Measurements from ENCODE around the gene PDXDC1. TPM values are rescaled to one million over a fixed set of nuclear protein-coding genes. Genes with fewer than 3 reads are reported as not detected.
"Not testable (repeated sequence)": the region's sequence is repeated elsewhere in the genome, so short reads cannot be mapped to it uniquely, and the experiment has no call there.

Gene PDXDC1
- total RNA-seq, 1 donor from 2014 or later, result 71.3 TPM

DNA sequence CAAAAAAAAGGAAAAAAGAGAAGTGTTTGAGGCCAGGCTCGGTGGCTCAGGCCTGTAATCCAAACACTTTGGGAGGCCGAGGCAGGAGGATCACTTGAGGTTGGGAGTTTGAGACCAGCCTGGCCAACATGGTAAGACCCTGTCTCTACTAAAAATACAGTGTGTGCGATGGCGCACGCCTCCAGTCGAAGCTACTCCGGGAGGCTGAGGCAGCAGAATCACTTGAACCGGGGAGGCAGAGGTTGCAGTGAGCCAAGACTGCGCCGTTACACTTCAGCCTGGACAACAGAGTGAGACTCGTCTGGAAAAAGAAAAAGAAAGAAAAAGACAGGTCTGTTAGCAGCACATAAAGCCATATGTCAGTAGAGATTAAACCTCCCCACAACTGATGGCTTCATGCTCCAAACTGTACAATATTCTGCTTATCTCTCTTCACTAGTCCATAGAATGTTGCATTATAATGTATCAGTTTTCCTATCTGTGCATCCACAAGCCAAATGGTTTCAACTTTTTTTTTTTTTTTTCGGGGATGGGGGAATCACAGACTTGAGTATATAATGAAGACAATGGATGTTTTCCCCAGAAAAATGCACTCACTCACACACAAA lies 3.1 kb upstream of the PDXDC1 start:
- not testable (repeated sequence) for DNase-seq (ENCODE audit: extremely low read depth, low read depth, low spot score)

DNA sequence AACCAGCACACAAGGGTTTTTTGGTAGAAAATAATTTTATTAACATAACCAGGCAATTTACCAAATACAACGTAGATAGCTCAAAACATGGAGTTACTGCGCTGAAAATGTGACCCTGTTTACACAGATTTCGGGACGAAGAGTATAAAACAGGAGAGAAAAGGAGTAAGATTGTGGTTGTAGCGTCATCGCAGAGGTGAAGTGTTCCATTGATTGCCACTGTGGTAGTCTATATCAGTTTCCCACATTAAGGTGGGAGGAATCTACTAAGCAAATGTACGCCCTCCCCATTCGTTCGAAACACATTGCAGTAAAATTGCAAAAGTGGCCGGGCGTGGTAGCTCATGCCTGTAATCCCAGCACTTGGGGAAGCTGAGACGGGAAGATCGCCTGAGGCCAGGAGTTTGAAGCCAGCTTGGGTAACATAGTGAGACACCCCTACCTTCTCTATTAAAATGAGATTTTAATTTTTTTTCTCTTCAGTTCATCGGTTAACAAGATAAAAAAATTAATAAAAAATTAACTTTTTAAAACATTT lies 972 bp upstream of the PDXDC1 start:
- DNase-seq (ENCODE audit: extremely low read depth, low read depth, low spot score), result not testable (repeated sequence)

DNA sequence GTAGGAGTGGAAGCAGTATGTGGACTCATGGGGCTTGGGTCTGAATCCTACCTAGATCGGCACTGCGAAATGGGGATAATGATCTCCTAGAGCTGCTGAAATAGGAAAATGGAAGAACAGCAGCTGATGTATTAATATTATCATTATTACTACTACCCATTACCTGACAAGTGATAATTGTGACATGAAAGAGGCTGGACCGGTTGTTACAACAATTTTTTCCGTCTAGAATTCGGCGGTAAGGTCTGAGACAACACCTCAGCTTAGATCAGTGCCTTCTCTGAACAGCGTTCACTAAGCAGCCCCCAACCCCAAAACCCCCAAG lies 533 bp upstream of the PDXDC1 start:
- not testable (repeated sequence) for DNase-seq (ENCODE audit: extremely low read depth, low read depth, low spot score)

DNA sequence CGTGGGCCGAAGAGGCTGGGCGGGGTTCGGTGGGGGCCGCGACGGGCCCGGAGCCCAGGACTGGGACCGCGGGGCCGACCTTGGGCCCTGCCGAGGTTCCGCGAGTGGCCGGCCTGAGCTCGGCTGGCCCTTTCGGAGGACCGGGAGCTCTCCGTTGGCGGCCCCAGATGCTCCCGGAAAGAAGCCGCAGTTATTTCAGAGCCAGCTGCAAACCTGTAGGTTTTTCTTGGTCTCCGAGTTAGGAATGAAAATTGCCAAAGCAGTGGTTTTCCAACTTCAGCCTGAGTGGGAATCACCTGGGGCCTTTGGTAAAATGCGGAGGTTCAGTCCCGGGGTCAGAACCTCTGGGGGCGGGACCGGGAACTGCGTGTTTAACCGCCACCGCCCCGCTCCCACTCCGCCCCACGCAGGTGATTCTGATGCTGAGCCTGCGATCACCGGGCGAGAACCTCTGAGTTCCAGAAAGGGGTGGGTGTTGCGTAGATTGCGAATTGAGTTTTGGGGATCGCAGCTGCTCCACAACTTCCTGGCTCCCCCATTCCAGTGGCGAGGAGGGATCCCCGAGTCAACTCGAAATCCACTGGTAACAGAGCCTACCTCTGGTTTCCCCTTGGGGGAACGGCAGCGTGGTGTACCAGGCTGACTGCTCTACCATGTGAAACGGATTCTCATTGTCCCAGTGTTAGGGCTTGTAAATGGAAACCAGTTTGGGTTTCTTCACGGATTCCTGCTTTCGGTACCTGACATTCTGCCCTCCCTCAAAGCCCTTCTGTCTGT lies 780 bp downstream of the PDXDC1 start:
- not testable (repeated sequence) for DNase-seq (ENCODE audit: extremely low read depth, low read depth, low spot score)

DNA sequence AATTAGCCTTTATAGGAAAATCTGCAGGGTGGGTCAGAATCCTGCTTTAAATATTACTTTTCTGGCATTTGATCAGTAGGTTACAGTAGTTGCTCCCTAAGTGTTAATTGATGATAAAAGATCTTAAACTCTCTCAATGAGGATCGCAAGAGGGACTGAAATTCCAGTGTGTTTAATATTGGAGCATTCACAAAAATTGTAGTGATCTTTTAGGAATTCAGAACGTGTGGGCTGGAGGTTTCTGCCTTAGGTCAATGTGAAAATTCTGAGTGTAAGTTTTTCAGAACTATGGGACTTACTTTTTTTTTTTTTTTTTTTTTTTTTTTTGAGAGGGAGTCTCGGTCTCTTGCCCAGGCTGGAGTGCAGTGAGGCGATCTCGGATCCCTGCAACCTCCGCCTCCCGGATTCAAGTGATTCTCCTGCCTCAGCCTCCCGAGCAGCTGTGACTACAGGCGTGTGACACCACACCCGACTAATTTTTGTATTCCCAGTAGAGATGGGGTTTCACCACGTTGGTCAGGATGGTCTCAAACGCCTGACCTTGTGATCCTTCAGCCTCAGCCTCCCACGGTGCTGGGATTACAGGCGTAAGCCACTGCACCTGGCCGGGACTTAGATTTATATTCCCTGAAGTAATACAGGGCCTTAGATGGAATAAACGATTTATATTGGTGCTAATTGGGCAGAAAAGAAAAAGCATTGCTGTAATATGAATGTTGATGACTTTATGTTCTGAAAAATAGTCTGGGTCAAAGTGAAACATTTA lies 2.3 kb downstream of the PDXDC1 start:
- DNase-seq (ENCODE audit: extremely low read depth, low read depth, low spot score), result not testable (repeated sequence)

DNA sequence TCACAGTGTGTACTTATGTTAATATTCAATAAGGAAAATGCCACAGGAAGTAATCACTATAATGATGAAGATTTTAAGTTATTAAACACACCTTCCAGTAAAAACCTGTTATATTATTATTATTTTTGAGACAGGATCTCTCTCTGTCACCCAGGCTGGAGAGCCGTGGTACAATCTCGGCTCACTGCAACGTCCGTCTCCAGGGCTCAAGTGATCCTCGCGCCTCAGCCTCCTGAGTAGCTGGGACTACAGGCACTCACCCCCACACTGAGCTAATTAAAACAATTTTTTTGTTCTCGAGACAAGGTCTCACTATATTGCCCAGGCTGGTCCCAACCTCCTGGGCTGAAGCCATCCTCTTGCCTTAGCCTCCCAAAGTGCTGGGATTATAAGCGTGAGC lies 3.5 kb downstream of the PDXDC1 start:
- not testable (repeated sequence) for DNase-seq (ENCODE audit: extremely low read depth, low read depth, low spot score)

DNA sequence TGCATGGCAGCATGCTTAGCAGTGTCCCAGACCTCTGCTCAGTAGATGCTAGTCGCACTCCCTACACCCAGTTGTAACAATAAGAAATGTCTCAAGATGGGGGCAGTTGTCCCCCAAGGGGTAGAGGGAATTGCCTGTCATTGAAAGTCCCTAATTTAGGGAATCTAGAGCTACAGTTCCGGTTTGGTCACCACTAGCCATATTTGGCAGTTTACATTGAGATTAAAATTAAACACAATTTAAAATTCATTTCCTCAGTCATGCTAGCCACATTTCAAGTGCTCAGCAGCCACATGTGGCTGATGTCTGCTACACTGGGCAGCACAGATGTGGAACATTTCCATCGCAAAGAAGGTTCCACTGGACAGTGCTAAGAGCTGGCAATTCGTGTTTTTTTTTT lies 4.1 kb downstream of the PDXDC1 start:
- DNase-seq (ENCODE audit: extremely low read depth, low read depth, low spot score), result not testable (repeated sequence)

DNA sequence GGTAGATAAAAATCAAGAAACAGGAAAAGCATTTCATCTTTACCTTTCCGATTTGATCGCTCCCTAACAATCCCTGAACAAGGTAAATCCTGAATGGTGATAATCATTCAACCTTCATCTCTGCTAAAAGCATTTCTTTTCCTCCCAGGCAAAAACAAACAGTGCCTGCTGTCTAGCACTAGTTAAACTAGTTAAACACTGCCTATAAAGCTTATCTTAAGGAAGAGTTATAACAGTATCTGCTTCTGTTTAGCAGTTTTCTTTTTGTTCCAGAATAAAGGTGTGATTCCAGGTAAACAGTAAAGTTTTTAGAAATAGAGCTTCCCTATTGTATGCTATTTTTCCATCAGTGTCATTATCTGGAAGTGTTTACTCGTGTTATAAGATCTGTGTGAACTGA lies 6.4 kb downstream of the PDXDC1 start:
- DNase-seq (ENCODE audit: extremely low read depth, low read depth, low spot score), result not testable (repeated sequence)

DNA sequence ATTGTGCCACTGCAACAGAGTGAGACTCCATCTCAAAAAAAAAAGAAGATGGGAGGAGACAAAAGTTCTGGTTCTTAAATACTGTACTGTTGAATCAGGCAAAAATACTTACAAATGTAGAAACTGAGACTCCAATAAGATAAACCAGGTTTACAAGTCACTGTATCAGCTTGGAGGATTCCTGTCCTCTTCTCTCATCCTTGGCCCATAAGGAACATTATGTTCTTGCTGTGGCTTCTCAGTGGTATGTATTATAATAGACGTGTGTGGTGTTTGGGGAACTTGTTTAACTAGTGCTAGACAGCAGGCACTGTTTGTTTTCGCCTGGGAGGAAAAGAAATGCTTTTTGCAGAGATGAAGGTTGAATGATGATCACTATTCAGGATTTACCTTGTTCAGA lies 7.7 kb downstream of the PDXDC1 start:
- not testable (repeated sequence) for DNase-seq (ENCODE audit: extremely low read depth, low read depth, low spot score)

DNA sequence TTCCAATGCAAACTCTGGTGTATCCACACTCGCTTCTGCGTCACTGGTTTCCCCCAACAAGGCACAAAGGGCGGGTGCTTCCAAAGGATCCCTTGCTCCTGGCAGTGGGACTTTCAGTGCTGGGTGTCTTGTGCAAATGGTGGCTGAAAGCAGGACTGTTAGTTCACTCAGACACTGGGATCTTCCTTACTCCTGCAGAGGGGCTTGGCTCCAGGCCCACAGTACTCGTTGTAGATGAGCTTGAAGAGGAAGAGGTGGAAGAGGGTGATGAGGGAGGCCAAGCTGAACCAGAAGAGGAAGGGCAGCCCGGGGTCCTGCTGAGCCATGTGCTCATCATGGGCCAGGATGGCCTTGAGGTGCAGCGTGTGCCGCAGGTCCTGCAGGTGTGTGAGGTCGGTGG lies 13.3 kb downstream of the PDXDC1 start:
- DNase-seq (ENCODE audit: extremely low read depth, low read depth, low spot score), result not testable (repeated sequence)

DNA sequence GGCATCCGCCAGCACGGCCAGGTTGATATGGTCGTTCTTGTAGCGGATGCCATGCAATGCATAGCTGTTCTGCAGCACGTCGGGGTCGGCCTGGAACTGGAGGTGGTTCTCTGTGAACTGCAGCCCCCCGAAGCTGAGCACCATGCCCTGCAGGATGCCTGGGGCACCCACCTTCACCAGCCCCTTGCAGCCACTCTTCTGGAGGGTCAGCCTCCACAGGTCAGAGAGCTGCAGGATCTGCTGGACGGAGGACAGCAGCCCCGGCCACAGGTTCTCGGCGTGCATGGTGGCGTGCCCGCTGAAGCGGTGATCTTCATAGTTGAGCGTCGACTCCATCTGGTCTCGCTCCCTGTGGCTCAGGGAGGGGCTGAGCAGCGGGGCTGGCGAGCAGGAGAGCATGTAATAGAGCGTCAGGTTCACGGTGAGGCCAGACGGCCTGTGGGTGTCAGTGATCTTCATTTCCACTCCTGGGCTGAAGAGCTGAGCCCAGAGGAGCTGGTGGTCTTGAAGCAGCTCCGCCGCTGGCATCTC lies 13.9 kb downstream of the PDXDC1 start:
- not testable (repeated sequence) for DNase-seq (ENCODE audit: extremely low read depth, low read depth, low spot score)

DNA sequence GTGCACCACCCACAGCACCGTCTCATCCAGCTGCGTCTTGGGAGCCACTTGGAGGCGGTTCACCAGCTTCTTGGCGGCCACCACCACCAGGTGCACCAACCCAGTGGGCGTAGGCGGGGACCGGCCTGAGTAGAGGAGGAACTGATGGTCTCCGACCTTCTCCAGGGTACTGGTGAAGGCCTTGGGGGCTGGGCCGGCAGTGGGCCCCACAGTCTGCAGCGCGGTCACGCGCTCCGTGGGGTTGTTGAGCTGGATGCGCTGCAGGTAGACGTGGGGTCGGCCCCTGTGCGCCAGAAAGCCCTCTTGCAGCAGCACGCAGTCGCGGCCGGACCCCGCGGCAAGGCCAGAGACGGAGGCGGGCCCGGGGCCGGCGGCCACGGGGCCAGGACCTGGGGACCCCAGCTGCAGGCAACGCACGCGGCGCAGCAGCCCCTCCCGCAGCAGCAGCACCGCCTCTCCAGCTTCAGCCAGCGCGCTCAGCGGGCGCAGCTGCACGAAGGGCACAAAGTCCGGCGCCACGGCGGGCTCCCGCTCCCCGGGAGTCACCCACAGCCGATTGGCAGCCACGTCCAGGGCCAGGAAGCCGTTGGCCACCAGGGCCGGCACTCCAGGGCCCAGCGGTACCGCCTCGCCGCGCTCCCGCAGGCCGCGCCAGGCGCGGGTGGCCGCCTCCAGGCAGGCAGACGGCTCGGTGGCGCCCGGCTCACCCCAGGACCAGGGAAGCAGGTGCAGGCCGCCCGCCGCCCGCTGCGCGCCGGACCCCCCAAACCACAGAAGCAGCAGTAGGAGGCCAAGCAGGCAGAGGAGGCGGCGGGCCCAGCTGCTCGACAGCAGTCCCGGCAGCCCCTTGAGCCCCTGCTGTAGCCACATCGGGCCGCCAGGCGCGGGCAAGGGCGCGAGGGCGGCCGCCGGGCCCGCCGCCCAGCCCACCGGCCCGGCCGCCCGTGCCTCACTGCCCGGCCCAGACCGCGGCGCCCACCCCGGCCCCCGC lies 14.8 kb downstream of the PDXDC1 start:
- DNase-seq (ENCODE audit: extremely low read depth, low read depth, low spot score), result not testable (repeated sequence)

DNA sequence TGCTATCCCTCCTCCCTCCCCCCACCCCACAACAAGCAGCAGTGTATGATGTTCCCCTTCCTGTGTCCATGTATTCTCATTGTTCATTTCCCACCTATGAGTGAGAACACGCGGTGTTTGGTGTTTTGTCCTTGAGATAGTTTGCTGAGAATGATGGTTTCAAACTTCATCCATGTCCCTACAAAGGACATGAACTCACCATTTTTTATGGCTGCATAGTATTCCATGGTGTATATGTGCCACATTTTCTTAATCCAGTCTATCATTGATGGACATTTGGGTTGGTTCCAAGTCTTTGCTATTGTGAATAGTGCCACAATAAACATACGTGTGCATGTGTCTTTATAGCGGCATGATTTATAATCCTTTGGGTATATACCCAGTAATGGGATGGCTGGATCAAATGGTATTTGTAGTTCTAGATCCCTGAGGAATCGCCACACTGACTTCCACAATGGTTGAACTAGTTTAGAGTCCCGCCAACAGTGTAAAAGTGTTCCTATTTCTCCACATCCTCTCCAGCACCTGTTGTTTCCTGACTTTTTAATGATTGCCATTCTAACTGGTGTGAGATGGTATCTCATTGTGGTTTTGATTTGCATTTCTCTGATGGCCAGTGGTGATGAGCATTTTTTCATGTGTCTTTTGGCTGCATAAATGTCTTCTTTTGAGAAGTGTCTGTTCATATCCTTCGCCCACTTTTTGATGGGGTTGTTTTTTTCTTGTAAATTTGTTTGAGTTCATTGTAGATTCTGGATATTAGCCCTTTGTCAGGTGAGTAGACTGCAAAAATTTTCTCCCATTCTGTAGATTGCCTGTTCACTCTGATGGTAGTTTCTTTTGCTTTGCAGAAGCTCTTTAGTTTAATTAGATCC lies 18.7 kb downstream of the PDXDC1 start:
- DNase-seq (ENCODE audit: extremely low read depth, low read depth, low spot score), result not testable (repeated sequence)

DNA sequence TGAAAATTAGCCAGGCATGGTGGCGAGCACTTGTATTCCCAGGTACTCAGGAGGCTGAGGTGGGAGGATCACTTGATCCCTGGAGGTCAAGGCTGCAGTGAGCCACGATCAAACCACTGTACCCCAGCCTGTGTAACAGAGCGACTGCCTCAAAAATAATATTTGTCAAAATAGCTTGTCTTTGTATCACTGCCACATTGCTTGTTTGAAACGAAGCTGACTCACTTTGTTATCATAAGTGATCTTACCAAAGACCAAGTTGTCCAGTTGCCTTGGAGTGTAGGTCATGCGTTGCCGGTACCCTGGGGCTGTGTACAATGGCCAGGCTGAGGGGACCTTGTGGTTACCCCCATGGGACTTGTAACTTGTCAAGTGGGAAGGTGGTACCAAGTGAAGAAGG lies 21.9 kb downstream of the PDXDC1 start:
- not testable (repeated sequence) for DNase-seq (ENCODE audit: extremely low read depth, low read depth, low spot score)

DNA sequence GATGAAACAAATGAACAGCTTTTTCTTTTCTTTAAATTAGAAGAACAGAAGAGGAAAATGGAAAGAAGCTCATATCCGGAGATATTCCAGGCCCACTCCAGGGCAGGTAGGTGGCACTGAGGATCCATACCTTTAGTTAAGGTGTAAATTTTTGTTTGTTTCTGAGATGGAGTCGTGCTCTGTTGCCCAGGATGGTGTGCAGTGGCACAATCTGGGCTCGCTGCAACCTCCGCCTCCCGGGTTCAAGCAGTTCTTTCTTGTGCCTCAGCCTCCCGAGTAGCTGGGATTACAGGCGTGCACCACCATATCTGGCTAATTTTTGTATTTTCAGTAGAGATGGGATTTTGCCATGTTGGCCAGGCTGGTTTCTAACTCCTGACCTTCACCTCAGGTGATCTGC lies 23.5 kb downstream of the PDXDC1 start:
- not testable (repeated sequence) for DNase-seq (ENCODE audit: extremely low read depth, low read depth, low spot score)

DNA sequence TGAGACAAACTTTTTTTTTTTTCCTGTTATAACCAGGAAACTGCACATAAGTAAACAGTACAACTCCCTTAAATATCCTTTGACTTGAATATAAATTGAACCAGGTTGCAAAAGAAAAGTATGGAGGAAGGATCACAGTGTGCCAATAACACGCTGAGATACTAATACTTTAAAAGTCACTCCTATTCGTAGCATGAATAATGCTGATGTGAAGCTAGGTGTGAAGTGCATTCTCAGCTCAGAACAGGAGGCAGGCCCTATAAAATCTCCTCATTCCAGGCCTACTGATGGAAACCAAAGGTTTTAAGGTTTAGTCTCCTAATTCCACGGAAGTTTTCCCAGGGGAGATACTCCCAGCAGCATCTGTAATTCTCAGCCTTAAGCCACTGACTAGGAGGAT lies 25.0 kb downstream of the PDXDC1 start:
- DNase-seq (ENCODE audit: extremely low read depth, low read depth, low spot score), result not testable (repeated sequence)

DNA sequence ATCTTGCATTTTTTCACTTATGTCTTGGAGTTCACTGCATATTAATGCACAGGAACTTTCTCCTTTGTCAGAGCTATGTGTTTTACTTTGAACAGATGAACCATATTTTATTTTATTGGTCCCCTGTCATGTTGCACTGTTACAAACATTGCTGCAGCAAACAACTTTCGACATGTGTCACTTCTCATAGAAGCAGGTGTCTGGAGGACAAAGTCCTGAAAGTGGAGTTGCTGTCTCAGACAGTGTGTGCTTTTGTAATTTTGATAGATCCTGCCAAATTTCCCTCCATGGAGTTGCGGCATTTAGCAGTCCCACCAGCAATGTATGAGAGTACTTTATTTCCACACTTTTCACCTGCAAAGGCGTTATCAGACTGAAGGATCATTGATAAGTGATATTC lies 27.6 kb downstream of the PDXDC1 start:
- DNase-seq (ENCODE audit: extremely low read depth, low read depth, low spot score), result not testable (repeated sequence)

DNA sequence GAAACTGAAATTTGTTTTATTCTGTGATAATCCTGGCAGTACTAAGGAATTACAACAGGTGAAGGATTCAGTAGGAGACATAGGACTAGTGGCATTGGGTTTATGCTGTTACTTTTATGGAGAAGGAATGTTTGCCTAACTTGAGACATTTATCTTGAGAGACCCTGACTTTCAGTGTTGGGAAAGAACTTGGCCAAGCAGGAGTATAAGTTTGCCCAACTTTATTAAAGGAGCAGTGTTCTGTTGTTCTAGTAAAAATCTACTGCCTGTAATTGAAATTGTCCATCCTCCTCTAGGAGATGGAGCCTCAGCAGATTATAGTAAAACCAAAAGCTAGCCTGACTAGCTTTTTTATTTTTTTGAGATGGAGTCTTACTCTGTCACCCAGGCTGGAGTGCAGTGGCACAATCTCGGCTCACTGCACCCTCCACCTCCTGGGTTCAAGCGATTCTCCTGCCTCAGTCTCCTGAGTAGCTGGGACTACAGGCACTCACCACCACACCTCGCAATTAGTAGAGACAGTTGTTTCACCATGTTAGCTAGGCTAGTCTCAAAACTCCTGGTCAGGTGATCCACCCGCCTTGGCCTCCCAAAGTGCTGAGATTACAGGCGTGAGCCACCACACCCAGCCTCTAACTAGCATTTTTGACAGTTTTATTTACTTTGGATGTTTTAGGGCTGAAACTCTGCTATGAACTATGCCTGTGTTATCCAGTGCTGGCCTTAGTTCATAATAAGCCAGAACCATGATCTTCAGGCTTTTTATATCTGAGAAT lies 30.7 kb downstream of the PDXDC1 start:
- DNase-seq (ENCODE audit: extremely low read depth, low read depth, low spot score), result not testable (repeated sequence)

All from glomerular endothelial cell (primary cell).